Measurements from ENCODE around the gene ZBTB4.
"Not testable (repeated sequence)": the region's sequence is repeated elsewhere in the genome, so short reads cannot be mapped to it uniquely, and the experiment has no call there.

The ZBTB4 gene

DNA sequence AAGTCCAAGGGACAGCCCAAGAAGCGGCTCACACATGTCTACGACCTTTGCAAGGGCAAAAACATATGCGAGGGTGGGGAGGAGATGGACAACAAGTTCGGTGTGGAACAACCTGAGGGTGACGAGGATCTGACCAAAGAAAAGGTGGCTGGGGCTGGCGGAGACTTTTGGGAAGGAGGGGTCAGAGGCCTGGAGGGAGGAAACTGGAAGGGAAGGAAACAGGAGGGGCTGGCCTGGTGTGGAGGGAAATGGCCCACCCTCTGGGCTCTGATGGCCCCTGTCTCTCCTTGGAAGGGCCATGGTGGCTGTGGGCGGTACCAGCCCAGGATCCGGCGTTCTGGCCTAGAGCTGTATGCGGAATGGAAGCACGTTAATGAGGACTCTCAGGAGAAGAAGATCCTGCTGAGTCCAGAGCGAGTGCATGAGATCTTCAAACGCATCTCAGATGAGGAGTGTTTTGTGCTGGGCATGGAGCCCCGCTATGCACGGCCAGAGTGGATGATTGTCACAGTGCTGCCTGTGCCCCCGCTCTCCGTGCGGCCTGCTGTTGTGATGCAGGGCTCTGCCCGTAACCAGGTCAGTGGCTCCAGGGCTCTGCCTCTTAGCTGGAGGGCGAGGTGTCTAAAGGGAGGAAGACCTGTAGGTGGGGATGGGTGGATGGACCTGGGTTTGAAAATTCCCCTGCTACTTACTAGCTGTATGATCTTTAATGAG is 17.2 kb upstream of the ZBTB4 start:
- no peak overlapping the region for H3K27ac ChIP-seq
- DNase-seq (ENCODE audit: low read depth, low spot score) = no peak

- H3K27ac ChIP-seq = no peak overlapping the region
- no peak for DNase-seq (ENCODE audit: low read depth, low spot score)
Observed at GRCh38 chr17:7495906-7496434, 16.5 kb upstream of the ZBTB4 start.

GRCh38 chr17:7493941-7494340 is 14.5 kb upstream of the ZBTB4 start:
- H3K27ac ChIP-seq = no peak overlapping the region
- no peak for DNase-seq (ENCODE audit: low read depth, low spot score)

DNA sequence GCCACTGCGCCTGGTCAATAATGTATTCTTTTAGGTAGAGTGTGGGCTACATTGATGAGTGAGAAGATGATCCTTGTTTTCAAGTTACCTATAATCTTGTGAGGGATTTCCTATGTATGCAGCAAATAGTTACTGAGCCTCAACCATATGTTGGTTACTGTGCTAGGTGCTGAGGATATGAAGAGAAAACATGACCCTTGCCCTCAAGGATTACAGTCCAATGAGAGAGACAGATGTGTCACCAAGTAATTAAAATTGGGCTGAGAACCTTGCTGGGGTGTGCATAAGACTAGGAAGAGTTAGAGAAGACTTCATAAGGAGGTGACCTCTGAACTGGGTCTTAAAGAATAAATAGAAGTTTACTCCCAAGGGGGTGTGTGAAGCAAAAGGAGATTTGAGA is 12.2 kb upstream of the ZBTB4 start:
- DNase-seq (ENCODE audit: low read depth, low spot score) = no peak
- no peak overlapping the region for H3K27ac ChIP-seq

DNA sequence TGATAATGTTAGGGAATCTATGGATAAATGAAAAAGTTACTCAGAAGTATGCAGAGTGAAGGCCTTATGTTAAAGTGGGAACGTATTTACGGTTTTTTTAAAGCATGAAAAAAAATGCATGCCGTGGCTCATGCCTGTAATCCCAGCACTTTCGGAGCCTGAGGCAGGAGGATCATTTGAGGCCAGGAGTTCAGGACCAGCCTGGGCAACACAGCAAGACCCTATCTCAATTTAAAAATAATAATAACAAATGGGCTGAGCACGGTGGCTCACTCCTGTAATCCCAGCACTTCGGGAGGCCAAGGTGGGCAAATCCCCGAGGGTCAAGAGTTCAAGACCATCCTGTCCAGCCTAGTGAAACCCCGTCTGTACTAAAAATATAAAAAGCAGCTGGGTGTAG is 10.7 kb upstream of the ZBTB4 start:
- no peak for DNase-seq (ENCODE audit: low read depth, low spot score)
- no peak overlapping the region for H3K27ac ChIP-seq

- DNase-seq (ENCODE audit: low read depth, low spot score) = no peak
- peak overlapping the region; percentile 87 for H3K27ac ChIP-seq
Observed at GRCh38 chr17:7486181-7486580, 6.8 kb upstream of the ZBTB4 start.

- H3K27ac ChIP-seq = peak overlapping the region; percentile 87
- DNase-seq (ENCODE audit: low read depth, low spot score) = no peak
Observed at GRCh38 chr17:7484919-7485377, 5.5 kb upstream of the ZBTB4 start.

GRCh38 chr17:7484067-7484918 is 4.9 kb upstream of the ZBTB4 start, which contains the start of gene POLR2A:
Gene POLR2A, plus strand, starts transcription at chr17:7484366.
- peak; percentile 80 for DNase-seq (ENCODE audit: low read depth, low spot score)
- H3K27ac ChIP-seq = peak within 1 kb of the TSS; percentile 87

DNA sequence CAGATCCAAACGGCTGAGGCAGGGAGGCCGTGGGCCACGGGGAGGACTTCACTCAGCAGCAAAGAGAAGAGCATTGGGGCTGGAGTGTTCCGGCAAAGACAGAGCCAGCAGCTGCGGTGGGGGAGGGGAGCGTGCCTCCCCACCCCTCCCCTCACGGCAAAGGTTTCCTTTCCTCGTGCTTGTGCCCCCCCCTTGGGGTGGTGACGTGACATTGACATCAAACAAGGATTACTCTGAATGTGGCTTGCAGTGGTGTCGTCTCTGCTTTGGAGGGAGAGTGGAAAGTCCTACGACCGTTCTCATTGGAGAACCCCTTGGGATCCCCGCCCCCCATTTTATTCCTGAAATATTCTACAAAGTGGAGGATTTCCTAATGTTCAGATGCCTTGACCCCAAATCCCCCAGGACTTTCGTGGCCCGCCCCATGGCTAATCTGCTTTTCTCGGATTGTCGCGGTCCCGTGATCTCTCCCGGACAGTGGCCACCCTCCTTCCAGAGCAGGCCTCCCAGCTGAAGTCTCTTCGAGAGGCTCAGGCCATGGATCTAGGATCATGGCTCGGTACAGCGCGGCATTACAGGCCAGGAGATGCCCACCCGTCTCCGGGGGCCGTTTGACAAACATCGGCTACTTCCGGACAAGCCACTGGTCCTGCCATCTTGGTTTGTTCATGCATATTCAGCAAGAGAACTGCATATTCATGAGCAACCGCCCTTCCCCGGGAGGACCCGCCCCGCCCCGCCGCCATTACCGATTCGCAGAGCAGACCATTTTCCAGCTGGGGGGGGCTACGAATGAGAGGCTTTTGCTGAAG is 4.0 kb upstream of the ZBTB4 start:
- H3K27ac ChIP-seq = peak overlapping the region; percentile 87
- DNase-seq (ENCODE audit: low read depth, low spot score) = peak; percentile 65

GRCh38 chr17:7482742-7483088 is 3.3 kb upstream of the ZBTB4 start:
- peak overlapping the region; percentile 87 for H3K27ac ChIP-seq
- DNase-seq (ENCODE audit: low read depth, low spot score) = not testable (repeated sequence)

DNA sequence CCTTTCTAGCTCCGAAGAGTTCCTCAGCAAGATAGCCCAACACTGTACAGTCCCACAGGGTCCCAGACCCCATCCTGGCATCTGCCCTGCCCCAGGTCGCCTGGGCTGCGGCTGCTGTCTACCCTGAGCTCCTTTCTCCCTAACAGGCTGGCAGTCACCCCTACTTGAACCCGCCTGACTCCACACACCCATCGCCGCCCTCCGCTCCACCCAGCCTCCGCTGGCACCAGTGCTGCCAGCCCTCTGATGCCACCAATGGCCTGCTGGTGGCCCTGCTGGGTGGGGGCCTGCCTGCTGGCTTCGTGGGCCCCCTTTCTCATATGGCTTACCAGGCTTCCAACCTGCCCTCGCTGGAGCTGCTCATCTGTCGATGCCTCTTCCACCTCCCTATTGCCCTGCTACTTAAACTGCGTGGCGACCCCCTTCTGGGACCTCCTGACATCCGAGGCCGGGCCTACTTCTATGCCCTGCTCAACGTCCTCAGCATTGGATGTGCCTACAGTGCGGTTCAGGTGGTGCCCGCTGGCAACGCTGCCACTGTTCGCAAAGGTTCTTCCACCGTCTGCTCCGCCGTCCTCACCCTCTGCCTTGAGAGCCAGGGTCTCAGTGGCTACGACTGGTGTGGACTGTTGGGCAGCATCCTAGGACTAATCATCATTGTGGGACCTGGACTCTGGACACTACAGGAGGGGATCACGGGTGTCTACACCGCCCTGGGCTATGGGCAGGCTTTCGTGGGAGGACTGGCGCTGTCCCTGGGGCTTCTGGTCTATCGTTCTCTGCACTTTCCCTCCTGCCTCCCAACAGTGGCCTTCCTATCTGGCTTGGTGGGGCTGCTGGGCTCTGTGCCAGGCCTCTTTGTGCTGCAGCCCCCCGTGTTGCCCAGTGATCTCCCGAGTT is 2.7 kb upstream of the ZBTB4 start:
- H3K27ac ChIP-seq; DNase-seq (ENCODE audit: low read depth, low spot score): not testable (repeated sequence)

- DNase-seq (ENCODE audit: low read depth, low spot score) = not testable (repeated sequence)
- H3K27ac ChIP-seq = peak within 1 kb of the TSS; percentile 95
Observed at GRCh38 chr17:7481275-7481674, 1.8 kb upstream of the ZBTB4 start, which contains the start of gene SLC35G6. Gene SLC35G6, plus strand, starts transcription at chr17:7481446. Its CDS starts 71 bp downstream, at chr17:7481517.

DNA sequence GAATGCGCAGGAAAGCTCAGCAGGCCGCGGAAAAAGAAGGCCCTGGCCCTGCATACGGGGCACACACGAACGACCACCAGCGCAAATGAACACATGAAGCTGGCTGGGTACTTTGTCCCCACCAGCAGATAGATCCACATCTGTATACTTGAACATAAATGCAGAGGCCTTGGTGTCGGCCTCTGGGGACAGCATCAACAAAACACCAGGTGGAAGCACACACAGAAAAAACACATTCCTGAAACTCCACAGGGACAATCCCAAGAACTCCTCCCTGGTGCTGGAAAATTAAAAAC is 606 bp upstream of the ZBTB4 start:
- H3K27ac ChIP-seq = peak overlapping the region; percentile 95
- DNase-seq (ENCODE audit: low read depth, low spot score) = no peak

DNA sequence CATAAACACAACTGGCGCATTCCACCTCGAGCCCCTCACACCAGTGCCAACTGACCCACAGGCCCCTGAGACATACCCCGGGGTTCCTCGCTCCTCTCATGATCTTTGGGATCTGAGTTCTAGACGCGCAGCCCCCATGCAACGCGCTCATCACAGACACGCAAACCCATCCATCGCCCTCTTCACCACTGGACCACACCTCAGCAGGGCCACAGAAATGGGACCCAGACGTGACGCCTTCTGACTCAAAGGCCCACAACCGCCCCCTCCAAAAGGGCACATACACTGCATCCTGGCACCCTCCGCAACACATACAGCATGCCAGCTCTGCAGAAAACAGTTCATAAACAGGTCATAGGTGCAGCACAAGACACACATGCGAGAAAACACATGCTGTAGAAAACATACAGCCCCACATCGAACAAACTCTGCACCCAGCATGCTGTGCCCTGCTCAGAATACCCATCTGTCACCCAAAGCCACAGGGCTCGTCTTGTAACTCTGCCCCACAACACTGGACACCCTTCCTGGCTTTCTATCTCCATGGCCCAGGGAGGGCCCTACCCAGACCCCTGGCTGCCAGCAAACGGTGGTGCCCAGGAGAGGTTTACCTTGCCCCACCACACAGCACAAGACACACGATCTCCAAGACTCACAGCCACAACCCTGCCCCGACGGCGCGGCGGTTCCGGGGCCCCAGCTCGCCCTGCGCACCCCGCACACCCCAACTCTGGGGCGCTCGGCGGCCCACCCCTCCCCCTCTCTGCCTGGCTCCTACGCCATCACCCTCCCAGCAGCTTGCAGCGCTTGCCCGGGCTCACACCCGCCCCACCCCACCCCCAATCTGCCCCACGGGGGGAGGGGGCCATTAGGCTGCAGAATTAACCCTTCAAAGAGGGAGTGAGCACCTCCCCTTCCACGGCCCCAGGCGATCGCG is 887 bp downstream of the ZBTB4 start:
- peak overlapping the region; percentile 95 for H3K27ac ChIP-seq
- no peak for DNase-seq (ENCODE audit: low read depth, low spot score)

DNA sequence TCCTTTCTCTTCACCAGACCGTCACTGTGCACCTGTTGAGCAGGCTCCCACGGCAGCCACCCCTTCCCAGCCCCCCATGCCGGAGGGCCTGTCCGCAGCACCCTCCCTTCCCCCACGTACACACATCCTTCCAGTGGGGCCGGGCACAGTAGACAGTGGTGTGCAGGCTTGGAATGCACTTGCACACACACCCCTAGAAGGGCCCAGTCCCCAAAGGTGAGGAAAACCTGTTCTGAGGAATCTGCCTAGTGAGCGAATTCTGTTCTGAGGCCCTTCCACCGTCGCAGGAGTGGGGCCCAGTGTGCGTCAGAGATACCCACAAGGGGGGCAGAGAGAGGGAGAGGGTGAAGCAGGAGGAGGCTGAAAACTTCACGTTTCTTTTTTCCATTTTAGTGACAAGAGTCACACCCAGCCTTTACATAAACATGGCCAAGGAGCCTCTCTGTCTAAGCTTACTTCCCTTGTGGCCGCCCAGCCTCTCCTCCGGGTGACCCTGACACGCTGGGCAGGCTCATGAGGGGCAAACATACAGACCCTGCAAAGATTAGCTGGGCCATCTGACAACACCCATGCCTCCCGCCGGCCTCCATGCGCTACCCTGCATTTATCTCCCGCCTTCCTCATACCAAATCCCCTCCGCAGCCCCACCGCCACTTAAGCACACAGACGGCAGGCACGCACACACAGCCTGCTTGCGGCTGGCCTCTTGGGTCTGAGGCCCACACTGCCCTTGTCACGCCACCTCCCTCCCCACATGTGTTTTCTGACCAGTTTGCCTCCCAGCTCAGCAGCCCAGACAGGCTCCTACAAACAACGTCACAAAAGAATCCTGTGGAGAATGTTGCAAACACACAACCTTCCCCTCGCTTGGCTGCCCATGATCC is 1.8 kb downstream of the ZBTB4 start:
- DNase-seq (ENCODE audit: low read depth, low spot score) = no peak

GRCh38 chr17:7476951-7477350 is 2.5 kb downstream of the ZBTB4 start:
- no peak for DNase-seq (ENCODE audit: low read depth, low spot score)
- H3K27ac ChIP-seq = peak overlapping the region; percentile 95

More for the DNA sequence above, 1.8 kb downstream of the ZBTB4 start:
- peak overlapping the region; percentile 95 for H3K27ac ChIP-seq

DNA sequence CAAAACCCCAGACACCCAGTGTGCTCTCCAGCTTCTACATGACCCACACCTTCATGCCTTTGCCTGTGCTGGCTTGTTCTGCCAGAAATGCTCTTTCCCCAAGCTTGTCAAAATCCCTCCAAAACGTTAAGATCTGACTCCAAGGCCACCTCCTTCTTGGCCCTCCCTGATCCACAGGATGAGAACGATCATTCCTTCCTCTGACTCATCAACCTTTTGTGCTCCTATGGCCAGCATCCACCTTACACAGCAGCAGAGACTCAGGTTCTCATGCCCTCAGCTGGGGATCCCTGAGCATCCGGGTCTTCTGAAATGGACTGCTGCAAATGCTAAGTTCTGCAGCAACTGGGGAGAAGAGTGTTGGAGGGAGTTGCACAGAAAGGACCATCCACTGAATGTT is 2.9 kb downstream of the ZBTB4 start:
- DNase-seq (ENCODE audit: low read depth, low spot score) = peak; percentile 73
- H3K27ac ChIP-seq = peak overlapping the region; percentile 95

All from epithelial cell of prostate (primary cell).